ENCODE results near the gene IFITM5.
"Not testable (repeated sequence)": the region's sequence is repeated elsewhere in the genome, so short reads cannot be mapped to it uniquely, and the experiment has no call there.

DNA sequence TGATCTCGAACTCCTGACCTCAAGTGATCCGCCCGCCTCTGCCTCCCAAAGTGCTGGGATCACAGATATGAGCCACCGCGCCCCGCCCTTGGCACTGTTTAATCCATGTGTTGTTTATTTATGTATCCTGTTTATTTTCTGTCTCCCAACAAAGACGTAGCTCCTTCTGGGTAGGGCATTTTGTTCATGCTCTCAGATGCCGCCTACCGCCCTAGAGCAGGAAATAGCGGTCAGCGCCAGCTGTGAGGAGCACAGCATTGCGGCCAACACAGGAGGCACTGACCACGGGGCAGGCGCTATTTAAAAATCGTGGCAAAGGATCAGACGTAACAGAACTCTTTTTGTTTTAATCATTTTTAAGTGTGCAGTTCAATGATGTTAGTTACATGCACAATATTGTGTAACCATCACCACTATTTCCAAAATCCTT is 30.6 kb downstream of the IFITM5 start:
- not testable (repeated sequence) for TF ChIP-seq POLR2A (IDR thresholded peaks at IDR 0.05; ENCODE audit: low read depth)
- TF ChIP-seq, protein P1, sequence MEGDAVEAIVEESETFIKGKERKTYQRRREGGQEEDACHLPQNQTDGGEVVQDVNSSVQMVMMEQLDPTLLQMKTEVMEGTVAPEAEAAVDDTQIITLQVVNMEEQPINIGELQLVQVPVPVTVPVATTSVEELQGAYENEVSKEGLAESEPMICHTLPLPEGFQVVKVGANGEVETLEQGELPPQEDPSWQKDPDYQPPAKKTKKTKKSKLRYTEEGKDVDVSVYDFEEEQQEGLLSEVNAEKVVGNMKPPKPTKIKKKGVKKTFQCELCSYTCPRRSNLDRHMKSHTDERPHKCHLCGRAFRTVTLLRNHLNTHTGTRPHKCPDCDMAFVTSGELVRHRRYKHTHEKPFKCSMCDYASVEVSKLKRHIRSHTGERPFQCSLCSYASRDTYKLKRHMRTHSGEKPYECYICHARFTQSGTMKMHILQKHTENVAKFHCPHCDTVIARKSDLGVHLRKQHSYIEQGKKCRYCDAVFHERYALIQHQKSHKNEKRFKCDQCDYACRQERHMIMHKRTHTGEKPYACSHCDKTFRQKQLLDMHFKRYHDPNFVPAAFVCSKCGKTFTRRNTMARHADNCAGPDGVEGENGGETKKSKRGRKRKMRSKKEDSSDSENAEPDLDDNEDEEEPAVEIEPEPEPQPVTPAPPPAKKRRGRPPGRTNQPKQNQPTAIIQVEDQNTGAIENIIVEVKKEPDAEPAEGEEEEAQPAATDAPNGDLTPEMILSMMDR (IDR thresholded peaks at IDR 0.05), result peak in 1 of 3 experiments; percentile 14

Measured in esophagus muscularis mucosa (tissue), 3 donors.